GM19452 (cell line): ENCODE data around the gene GTSF1L.
"Not testable (repeated sequence)": the region's sequence is repeated elsewhere in the genome, so short reads cannot be mapped to it uniquely, and the experiment has no call there.

Source experiments
- ATAC-seq: cut with Tn5 transposase; IDR thresholded peaks from one replicate; pipeline ENCODE4 v1.9.1; 2021; ENCODE audit not compliant: unreplicated experiment

The GTSF1L gene

GRCh38 chr20:43726811-43727338 is at the start of gene GTSF1L:
GTSF1L (minus strand) TSS chr20:43727002; CDS start chr20:43726694, 308 bp downstream.
- no peak for ATAC-seq

- ATAC-seq, result no peak
These were observed 48.0 kb upstream of the GTSF1L start for GRCh38 chr20:43774754-43775153.

GRCh38 chr20:43771503-43772190 is 44.8 kb upstream of the GTSF1L start:
- ATAC-seq, result no peak

DNA sequence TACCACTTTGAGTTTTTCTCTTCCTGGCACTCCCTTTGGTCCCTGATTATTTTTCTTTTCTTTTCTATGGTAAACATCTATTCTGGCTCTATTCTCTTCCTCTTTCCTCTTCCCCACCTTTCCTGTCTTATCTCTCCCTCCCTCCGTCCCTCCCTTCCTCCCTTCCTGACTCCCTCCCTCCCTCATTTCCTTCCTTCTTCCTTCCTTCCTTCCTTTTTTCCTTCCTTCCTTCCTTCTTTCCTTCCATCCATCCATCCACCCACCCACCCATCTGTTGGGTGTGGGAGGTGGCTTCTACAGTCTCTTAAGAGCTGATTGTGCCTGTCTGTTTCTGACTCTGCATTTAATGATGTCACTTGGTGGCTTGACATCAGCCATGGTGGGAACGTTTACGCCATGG is 43.5 kb upstream of the GTSF1L start:
- no peak for ATAC-seq

- no peak for ATAC-seq
These were observed 41.1 kb upstream of the GTSF1L start for GRCh38 chr20:43767686-43768474.

GRCh38 chr20:43766917-43767316 is 40.1 kb upstream of the GTSF1L start:
- no peak for ATAC-seq

- no peak for ATAC-seq
These were observed 39.6 kb upstream of the GTSF1L start for GRCh38 chr20:43766385-43766784.

- ATAC-seq, result no peak
These were observed 39.1 kb upstream of the GTSF1L start for GRCh38 chr20:43765916-43766315.

- no peak for ATAC-seq
These were observed 36.1 kb upstream of the GTSF1L start for GRCh38 chr20:43762911-43763310.

DNA sequence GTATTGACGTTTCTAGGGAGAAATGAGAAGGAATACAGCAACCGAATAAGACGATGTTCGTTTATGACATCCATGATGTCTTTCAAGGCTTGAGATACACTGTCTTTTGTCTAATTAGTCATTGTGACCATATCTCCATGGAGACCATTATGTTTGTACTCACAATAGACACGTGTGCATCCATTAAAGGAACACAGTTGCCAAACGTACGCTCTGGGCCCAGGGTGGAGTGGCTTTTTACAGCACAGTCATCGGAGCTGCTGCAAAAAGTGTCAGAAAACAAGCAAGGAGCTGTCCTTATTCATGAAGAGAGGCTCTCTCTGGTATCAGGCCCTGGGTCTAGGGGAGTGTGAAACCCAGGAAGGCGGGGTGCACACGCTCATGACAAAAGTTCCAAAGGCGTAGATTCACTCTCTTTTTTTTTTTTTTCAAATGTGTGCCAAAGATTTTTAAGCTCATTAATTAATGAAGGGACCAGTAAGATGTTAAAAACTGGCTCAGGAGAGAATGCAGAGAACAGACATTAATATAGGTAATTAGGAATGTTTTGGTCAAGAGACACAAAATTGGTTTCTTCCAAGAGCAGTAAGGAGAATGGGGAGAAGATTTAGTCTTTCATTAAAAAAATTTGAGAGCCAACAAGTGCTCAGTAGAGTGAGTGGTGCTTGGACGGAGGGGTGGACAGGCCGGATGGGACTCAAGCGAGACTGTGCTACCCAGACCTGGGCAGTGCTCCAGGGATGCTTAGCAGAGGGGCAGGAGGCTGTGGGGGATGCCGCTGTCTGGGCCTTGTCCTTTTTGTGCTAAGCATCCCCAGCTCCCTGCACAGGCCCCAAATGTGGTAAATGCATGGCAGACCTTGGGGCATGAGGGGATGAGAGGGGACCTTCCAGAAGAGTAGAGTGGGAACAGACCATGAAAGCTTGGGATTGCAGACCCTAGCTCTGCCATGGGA is 34.9 kb upstream of the GTSF1L start:
- ATAC-seq, result no peak

- ATAC-seq, result not testable (repeated sequence)
These were observed 31.1 kb upstream of the GTSF1L start for GRCh38 chr20:43757888-43758287.

DNA sequence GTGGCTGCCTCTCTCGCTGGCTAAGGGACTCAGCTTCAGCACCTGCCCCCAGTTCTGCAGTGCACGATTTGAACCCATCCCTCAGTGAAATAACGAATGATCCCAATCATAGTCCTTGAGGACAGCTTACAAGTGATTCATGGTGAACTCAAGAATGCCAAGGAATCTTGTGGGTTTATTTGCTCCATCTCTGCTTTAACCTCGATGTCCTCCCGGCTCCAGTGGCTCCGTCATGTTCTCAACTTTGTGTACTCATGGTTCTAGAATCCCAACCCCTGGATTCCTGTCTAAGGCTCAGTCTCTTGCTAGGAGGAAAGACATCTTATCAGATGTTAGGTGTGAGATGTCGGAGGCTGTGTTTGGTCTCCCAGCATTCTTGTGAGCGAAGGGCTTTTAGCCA is 29.0 kb upstream of the GTSF1L start:
- no peak for ATAC-seq

GRCh38 chr20:43755390-43755789 is 28.6 kb upstream of the GTSF1L start:
- ATAC-seq, result no peak

DNA sequence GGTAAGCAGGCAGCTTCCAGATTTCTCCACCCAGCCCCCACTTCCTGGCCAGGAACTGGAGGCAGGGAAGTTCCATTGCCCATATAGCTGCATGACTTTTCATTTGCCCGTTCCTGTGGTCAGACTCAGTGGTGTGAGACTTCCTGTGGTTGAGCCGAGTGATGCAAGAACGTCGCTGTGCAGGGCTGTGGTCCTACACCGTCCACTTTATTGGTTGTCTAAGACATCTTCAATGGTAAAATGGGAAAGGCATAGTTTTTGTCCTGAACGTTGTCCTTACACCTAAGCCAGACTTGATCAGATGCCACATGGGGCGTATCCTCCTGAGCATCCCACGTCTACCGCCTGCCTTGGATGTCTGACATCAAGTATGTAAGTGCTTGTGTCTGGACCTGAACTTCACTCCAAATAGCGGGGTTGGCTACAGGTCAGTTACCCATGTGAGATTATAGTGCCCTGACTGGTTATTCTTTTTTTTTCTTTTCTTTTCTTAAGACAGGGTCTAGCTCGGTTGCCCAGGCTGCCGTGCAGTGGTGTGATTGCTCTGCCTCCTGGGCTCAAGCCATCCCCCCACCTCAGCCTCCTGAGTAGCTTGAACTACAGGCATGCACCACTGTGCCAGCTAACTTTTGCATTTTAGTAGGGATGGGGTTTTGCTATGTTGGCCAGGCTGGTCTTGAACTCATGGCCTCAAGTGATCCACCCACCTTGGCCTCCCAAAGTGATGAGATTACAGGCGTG is 25.9 kb upstream of the GTSF1L start:
- ATAC-seq, result peak; percentile 62

DNA sequence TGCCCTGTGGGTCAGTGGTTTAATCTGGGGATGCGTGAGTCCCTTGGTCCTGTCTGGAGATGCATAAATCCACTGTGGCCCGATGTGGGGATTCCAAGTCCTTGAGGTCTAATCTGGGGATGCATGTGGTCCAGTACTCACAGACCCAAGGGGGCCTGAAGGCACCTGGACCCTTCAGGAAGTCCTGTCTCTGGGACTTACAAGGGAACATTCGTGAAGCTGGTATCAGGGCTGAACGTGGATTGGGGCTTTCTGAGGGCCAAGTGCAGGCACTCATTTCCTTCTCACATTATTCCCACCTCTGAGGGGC is 25.2 kb upstream of the GTSF1L start:
- no peak for ATAC-seq

- ATAC-seq, result peak; percentile 69
These were observed 24.6 kb upstream of the GTSF1L start for GRCh38 chr20:43751167-43752050.

DNA sequence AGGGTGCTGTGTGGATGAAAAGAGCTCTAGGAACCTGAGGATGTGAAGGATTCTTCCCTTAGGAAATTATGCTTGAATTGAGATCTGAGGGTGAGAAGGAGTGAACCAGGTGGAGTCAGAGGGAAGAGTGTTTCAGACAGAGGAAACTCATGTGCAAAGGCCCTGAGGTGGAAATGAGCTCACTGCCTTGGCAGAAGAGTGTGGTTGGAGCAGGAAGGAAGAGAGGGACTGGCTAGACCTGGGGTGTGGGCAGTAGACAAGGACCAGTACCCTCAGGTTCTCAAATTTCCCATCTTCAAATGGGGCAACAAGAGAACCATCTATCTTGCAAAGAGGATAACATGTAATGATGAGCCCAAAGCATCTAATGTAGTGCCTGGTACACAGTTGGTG is 24.0 kb upstream of the GTSF1L start:
- no peak for ATAC-seq

- no peak for ATAC-seq
These were observed 23.0 kb upstream of the GTSF1L start for GRCh38 chr20:43749734-43750294.

DNA sequence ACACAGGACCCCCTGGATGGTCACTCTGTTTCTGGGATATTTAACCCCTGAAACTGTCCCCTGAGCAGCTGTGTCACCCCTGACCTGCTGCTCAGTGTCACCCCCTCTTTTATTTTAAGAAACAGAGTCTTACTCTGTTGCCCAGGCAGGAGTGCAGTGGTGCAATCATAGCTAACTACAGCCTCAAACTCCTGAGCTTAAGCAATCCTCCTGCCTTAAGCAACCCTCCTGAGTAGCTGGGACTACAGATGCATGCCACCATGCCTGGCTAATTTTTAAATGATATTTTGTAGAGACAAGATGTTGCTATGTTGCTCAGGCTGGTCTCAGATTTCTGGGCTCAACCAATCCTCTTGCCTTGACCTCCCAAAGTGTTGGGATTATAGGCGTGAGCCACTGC is 21.5 kb upstream of the GTSF1L start:
- ATAC-seq, result no peak
